Posterior vena cava (tissue), 2 donors: ENCODE results near the gene CSTB. TPM values are rescaled to one million over a fixed set of nuclear protein-coding genes. Genes with fewer than 3 reads are reported as not detected.
"Not testable (repeated sequence)": the region's sequence is repeated elsewhere in the genome, so short reads cannot be mapped to it uniquely, and the experiment has no call there.

Experiments used
- DNase-seq: peaks from one replicate; pipeline ENCODE4 v3.0.0-alpha.2; 2020; ENCODE audit warnings: low spot score
- intact Hi-C, 2 donors: fragments of 100-400 bp; cut with DNase I; formaldehyde crosslinking; loops; one replicate each; pipeline versions ENCODE4 v1.14.1 to v1.14.2; 2022 to 2023
- long read RNA-seq, 2 donors: library from polyadenylated mRNA; unstranded; transcript quantifications; one replicate each; pipeline ENCODE4 v2.0.0, GENCODE V29; 2020 to 2021
- total RNA-seq, 2 donors: library from RNA; stranded (reverse); fragmentation: NEBNext Ultra II Directional; extraction: Animal tissue kit (Norgen Biotek cat#: 25700); gene quantifications; one replicate each; pipeline ENCODE4 v1.2.1, GENCODE V29; 2021
- donor health status: DM: yes; HTN: yes; CAD: no.
- donor health status: DM: yes; HTN: yes; CAD: no.

The CSTB gene
- 10 to 100 TPM; 29.0 to 48.6 TPM for total RNA-seq
- long read RNA-seq, donor 1, transcript CSTB-201 (3 exons, 2,164 nt) = major isoform, 13 of 16 reads
- long read RNA-seq, donor 1, partial matches to known transcripts = 1 of 16 reads
- long read RNA-seq, donor 1, other reads (novel, unspliced or antisense) = 0 of 16 reads
- long read RNA-seq, donor 2, transcript CSTB-201 (3 exons, 2,164 nt) = major isoform, 30 of 32 reads
- long read RNA-seq, donor 2, partial matches to known transcripts = 1 of 32 reads
- long read RNA-seq, donor 2, other reads (novel, unspliced or antisense) = 0 of 32 reads

- peak; percentile 96 for DNase-seq
- intact Hi-C loops = loop anchor here in 1 of 2 donors (5.0 kb wide), 1 partner anchor 54 kb away; no protein-coding TSS in a partner anchor
Observed at GRCh38 chr21:43775795-43776430, at the start of gene CSTB. Gene CSTB (minus strand): TSS chr21:43776308. CDS start chr21:43776269, 39 bp downstream.

GRCh38 chr21:43825242-43825935, 49.3 kb upstream of the CSTB start:
- intact Hi-C loops = no loop called here
- DNase-seq = peak; percentile 76

- intact Hi-C loops = no loop called here
- peak; percentile 71 for DNase-seq
Observed at GRCh38 chr21:43824333-43825241, 48.5 kb upstream of the CSTB start.

GRCh38 chr21:43822741-43823140, 46.6 kb upstream of the CSTB start:
- intact Hi-C loops, DNase-seq: not testable (repeated sequence)

GRCh38 chr21:43822166-43822565, 46.1 kb upstream of the CSTB start:
- intact Hi-C loops = not testable (repeated sequence)
- peak; percentile 76 for DNase-seq

GRCh38 chr21:43820466-43820865, 44.4 kb upstream of the CSTB start:
- peak; percentile 65 for DNase-seq
- intact Hi-C loops = no loop called here

GRCh38 chr21:43819511-43820405, 43.6 kb upstream of the CSTB start:
- DNase-seq = peak; percentile 78
- intact Hi-C loops = loop anchor here in 1 of 2 donors (10.0 kb wide), 1 partner anchor 95 kb away; no protein-coding TSS in a partner anchor

GRCh38 chr21:43818685-43819084, 42.6 kb upstream of the CSTB start:
- intact Hi-C loops = loop anchor here in 1 of 2 donors (10.0 kb wide), 1 partner anchor 96 kb away; no protein-coding TSS in a partner anchor
- no peak for DNase-seq

- intact Hi-C loops = loop anchor here in 1 of 2 donors (10.0 kb wide), 1 partner anchor 97 kb away; no protein-coding TSS in a partner anchor
- peak; percentile 78 for DNase-seq
Observed at GRCh38 chr21:43817157-43818086, 41.3 kb upstream of the CSTB start.

GRCh38 chr21:43816611-43817071, 40.5 kb upstream of the CSTB start:
- DNase-seq = no peak
- intact Hi-C loops = loop anchor here in 1 of 2 donors (10.0 kb wide), 1 partner anchor 98 kb away; no protein-coding TSS in a partner anchor

GRCh38 chr21:43815991-43816390, 39.9 kb upstream of the CSTB start:
- intact Hi-C loops = loop anchor here in 1 of 2 donors (10.0 kb wide), 1 partner anchor 99 kb away; no protein-coding TSS in a partner anchor
- DNase-seq = no peak

GRCh38 chr21:43815107-43815613, 39.1 kb upstream of the CSTB start:
- DNase-seq = no peak
- intact Hi-C loops = loop anchor here in 1 of 2 donors (10.0 kb wide), 1 partner anchor 100 kb away; no protein-coding TSS in a partner anchor

- no peak for DNase-seq
- intact Hi-C loops = loop anchor here in 1 of 2 donors (10.0 kb wide), 1 partner anchor 100 kb away; no protein-coding TSS in a partner anchor
Observed at GRCh38 chr21:43814215-43815106, 38.4 kb upstream of the CSTB start.

- intact Hi-C loops = loop anchor here in 1 of 2 donors (10.0 kb wide), 1 partner anchor 101 kb away; no protein-coding TSS in a partner anchor
- no peak for DNase-seq
Observed at GRCh38 chr21:43813656-43813980, 37.5 kb upstream of the CSTB start.

- intact Hi-C loops = loop anchor here in 1 of 2 donors (10.0 kb wide), 1 partner anchor 102 kb away; no protein-coding TSS in a partner anchor
- DNase-seq = no peak
Observed at GRCh38 chr21:43812957-43813655, 37.0 kb upstream of the CSTB start.
